Kidney capillary endothelial cell (primary cell): ENCODE data around the gene SOX8.
"Not testable (repeated sequence)": the region's sequence is repeated elsewhere in the genome, so short reads cannot be mapped to it uniquely, and the experiment has no call there.

Source experiments
- DNase-seq: peaks from one replicate; pipeline ENCODE4 v3.0.0-alpha.2; 2018; ENCODE audit warnings: low spot score

Gene SOX8

GRCh38 chr16:981695-982144 lies at the start of gene SOX8:
Gene SOX8 (plus strand): TSS chr16:981770. CDS start chr16:981923, 153 bp downstream.
- DNase-seq: no peak

- no peak for DNase-seq
Measured at GRCh38 chr16:932831-933330, 48.7 kb upstream of the SOX8 start.

GRCh38 chr16:933581-933980 lies 48.0 kb upstream of the SOX8 start:
- no peak for DNase-seq

GRCh38 chr16:934178-934577 lies 47.4 kb upstream of the SOX8 start:
- DNase-seq: no peak

- DNase-seq: no peak
Measured at GRCh38 chr16:935684-936083, 45.9 kb upstream of the SOX8 start.

- DNase-seq: no peak
Measured at GRCh38 chr16:937311-937710, 44.3 kb upstream of the SOX8 start.

- DNase-seq: no peak
Measured at GRCh38 chr16:937723-938122, 43.8 kb upstream of the SOX8 start.

- DNase-seq: no peak
Measured at GRCh38 chr16:938136-938535, 43.4 kb upstream of the SOX8 start.

- DNase-seq: no peak
Measured at GRCh38 chr16:938752-939151, 42.8 kb upstream of the SOX8 start.

- no peak for DNase-seq
Measured at GRCh38 chr16:939311-939710, 42.3 kb upstream of the SOX8 start.

- no peak for DNase-seq
Measured at GRCh38 chr16:939941-940340, 41.6 kb upstream of the SOX8 start.

- no peak for DNase-seq
Measured at GRCh38 chr16:942436-943060, 39.0 kb upstream of the SOX8 start.

- DNase-seq: no peak
Measured at GRCh38 chr16:943971-944370, 37.6 kb upstream of the SOX8 start.

GRCh38 chr16:945271-946047 lies 36.1 kb upstream of the SOX8 start:
- no peak for DNase-seq

GRCh38 chr16:946048-946395 lies 35.5 kb upstream of the SOX8 start:
- DNase-seq: no peak

- DNase-seq: no peak
Measured at GRCh38 chr16:947255-947921, 34.2 kb upstream of the SOX8 start.

- DNase-seq: not testable (repeated sequence)
Measured at GRCh38 chr16:947922-948303, 33.7 kb upstream of the SOX8 start.

- not testable (repeated sequence) for DNase-seq
Measured at GRCh38 chr16:948767-949166, 32.8 kb upstream of the SOX8 start.

- DNase-seq: not testable (repeated sequence)
Measured at GRCh38 chr16:950733-951573, 30.6 kb upstream of the SOX8 start.

- no peak for DNase-seq
Measured at GRCh38 chr16:951660-952301, 29.8 kb upstream of the SOX8 start.

GRCh38 chr16:952321-952720 lies 29.2 kb upstream of the SOX8 start:
- no peak for DNase-seq

GRCh38 chr16:953818-954217 lies 27.8 kb upstream of the SOX8 start:
- not testable (repeated sequence) for DNase-seq
